HG03139 (cell line): ENCODE data around the gene NIM1K.
"Not testable (repeated sequence)": the region's sequence is repeated elsewhere in the genome, so short reads cannot be mapped to it uniquely, and the experiment has no call there.

Experiments used
- ATAC-seq: cut with Tn5 transposase; IDR thresholded peaks from one replicate; pipeline ENCODE4 v1.9.1; 2021; ENCODE audit not compliant: unreplicated experiment

The NIM1K gene

GRCh38 chr5:43191740-43192557, at the start of gene NIM1K:
TSS of gene NIM1K (plus strand) at chr5:43192225. CDS start at chr5:43245776, 53,551 bp downstream.
- ATAC-seq, result peak; percentile 65

GRCh38 chr5:43145071-43145470, 47.0 kb upstream of the NIM1K start:
- no peak for ATAC-seq

GRCh38 chr5:43146958-43147357, 45.1 kb upstream of the NIM1K start:
- no peak for ATAC-seq

- no peak for ATAC-seq
Observed at GRCh38 chr5:43148417-43148816, 43.6 kb upstream of the NIM1K start.

GRCh38 chr5:43149231-43149630, 42.8 kb upstream of the NIM1K start:
- ATAC-seq, result no peak

- no peak for ATAC-seq
Observed at GRCh38 chr5:43150075-43150474, 42.0 kb upstream of the NIM1K start.

GRCh38 chr5:43150748-43151147, 41.3 kb upstream of the NIM1K start:
- ATAC-seq, result no peak

- no peak for ATAC-seq
Observed at GRCh38 chr5:43152946-43153345, 39.1 kb upstream of the NIM1K start.

- no peak for ATAC-seq
Observed at GRCh38 chr5:43154469-43154868, 37.6 kb upstream of the NIM1K start.

- no peak for ATAC-seq
Observed at GRCh38 chr5:43155394-43156096, 36.5 kb upstream of the NIM1K start.

GRCh38 chr5:43156388-43156787, 35.6 kb upstream of the NIM1K start:
- no peak for ATAC-seq

GRCh38 chr5:43157068-43157467, 35.0 kb upstream of the NIM1K start:
- ATAC-seq, result no peak

GRCh38 chr5:43161244-43161643, 30.8 kb upstream of the NIM1K start:
- ATAC-seq, result no peak

- ATAC-seq, result not testable (repeated sequence)
Observed at GRCh38 chr5:43164801-43165200, 27.2 kb upstream of the NIM1K start.

- no peak for ATAC-seq
Observed at GRCh38 chr5:43165323-43165722, 26.7 kb upstream of the NIM1K start.

- no peak for ATAC-seq
Observed at GRCh38 chr5:43168175-43168574, 23.9 kb upstream of the NIM1K start.

GRCh38 chr5:43171451-43171850, 20.6 kb upstream of the NIM1K start:
- no peak for ATAC-seq

- no peak for ATAC-seq
Observed at GRCh38 chr5:43171926-43172325, 20.1 kb upstream of the NIM1K start.

GRCh38 chr5:43172779-43173178, 19.2 kb upstream of the NIM1K start:
- no peak for ATAC-seq

GRCh38 chr5:43174586-43174985, 17.4 kb upstream of the NIM1K start:
- ATAC-seq, result no peak

GRCh38 chr5:43179836-43180235, 12.2 kb upstream of the NIM1K start:
- ATAC-seq, result no peak

GRCh38 chr5:43182421-43182820, 9.6 kb upstream of the NIM1K start:
- ATAC-seq, result no peak
